Measurements from ENCODE around the gene EIF3L.

The EIF3L gene

GRCh38 chr22:37930270-37930951 is 81.2 kb downstream of the EIF3L start:
- no peak for DNase-seq

- no peak for DNase-seq
Measured at GRCh38 chr22:37930952-37931440, 81.8 kb downstream of the EIF3L start.

- DNase-seq, result no peak
Measured at GRCh38 chr22:37931893-37932389, 82.7 kb downstream of the EIF3L start.

GRCh38 chr22:37932401-37932800 is 83.2 kb downstream of the EIF3L start:
- DNase-seq, result no peak

- DNase-seq, result no peak
Measured at GRCh38 chr22:37932821-37933578, 83.8 kb downstream of the EIF3L start.

GRCh38 chr22:37933711-37934376 is 84.6 kb downstream of the EIF3L start:
- peak; percentile 79 for DNase-seq

All from activated CD8-positive, alpha-beta memory T cell treated with anti-CD3 and anti-CD28 coated beads, Interleukin-2, amount 50 U/mL, for 4 hours (primary cell).